ENCODE results near the gene TMPRSS6. TPM values are rescaled to one million over a fixed set of nuclear protein-coding genes. Genes with fewer than 3 reads are reported as not detected.

Gene TMPRSS6
- total RNA-seq, 4 donors from 2014 or later = not detected

- TF ChIP-seq, protein P1, sequence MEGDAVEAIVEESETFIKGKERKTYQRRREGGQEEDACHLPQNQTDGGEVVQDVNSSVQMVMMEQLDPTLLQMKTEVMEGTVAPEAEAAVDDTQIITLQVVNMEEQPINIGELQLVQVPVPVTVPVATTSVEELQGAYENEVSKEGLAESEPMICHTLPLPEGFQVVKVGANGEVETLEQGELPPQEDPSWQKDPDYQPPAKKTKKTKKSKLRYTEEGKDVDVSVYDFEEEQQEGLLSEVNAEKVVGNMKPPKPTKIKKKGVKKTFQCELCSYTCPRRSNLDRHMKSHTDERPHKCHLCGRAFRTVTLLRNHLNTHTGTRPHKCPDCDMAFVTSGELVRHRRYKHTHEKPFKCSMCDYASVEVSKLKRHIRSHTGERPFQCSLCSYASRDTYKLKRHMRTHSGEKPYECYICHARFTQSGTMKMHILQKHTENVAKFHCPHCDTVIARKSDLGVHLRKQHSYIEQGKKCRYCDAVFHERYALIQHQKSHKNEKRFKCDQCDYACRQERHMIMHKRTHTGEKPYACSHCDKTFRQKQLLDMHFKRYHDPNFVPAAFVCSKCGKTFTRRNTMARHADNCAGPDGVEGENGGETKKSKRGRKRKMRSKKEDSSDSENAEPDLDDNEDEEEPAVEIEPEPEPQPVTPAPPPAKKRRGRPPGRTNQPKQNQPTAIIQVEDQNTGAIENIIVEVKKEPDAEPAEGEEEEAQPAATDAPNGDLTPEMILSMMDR (IDR thresholded peaks at IDR 0.05; ENCODE audit: low read depth) = no peak
Measured at GRCh38 chr22:37028692-37029674, 80.5 kb downstream of the TMPRSS6 start.

GRCh38 chr22:37027556-37027955 is 82.0 kb downstream of the TMPRSS6 start:
- TF ChIP-seq, protein P1 (IDR thresholded peaks at IDR 0.05; ENCODE audit: low read depth) = no peak

GRCh38 chr22:37026325-37026724 is 83.2 kb downstream of the TMPRSS6 start:
- TF ChIP-seq, protein P1 (IDR thresholded peaks at IDR 0.05; ENCODE audit: low read depth) = no peak

GRCh38 chr22:37025500-37026070 is 83.9 kb downstream of the TMPRSS6 start:
- TF ChIP-seq, protein P1 (IDR thresholded peaks at IDR 0.05; ENCODE audit: low read depth) = no peak

DNA sequence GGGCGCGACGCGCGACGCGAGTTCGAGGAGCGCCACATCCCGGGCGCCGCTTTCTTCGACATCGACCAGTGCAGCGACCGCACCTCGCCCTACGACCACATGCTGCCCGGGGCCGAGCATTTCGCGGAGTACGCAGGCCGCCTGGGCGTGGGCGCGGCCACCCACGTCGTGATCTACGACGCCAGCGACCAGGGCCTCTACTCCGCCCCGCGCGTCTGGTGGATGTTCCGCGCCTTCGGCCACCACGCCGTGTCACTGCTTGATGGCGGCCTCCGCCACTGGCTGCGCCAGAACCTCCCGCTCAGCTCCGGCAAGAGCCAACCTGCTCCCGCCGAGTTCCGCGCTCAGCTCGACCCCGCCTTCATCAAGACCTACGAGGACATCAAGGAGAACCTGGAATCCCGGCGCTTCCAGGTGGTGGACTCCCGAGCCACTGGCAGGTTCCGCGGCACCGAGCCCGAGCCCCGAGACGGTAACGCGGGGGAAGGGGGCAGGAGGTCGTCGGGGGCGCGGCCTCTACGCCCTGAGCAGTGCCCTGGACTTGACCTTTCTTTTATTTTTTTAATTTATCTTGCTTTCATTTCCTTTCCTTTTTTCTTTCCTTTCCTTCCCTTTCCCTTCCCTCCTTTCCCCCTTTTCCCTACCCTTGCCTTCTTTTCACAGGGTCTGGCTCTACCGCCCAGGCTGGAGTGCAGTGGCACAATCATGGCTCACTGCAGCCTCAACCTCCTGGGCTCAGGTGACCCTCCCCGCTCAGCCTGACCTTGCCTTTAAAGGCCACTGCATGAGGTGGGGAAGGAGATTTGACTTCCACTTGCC is 85.0 kb downstream of the TMPRSS6 start:
- TF ChIP-seq, protein P1 (IDR thresholded peaks at IDR 0.05; ENCODE audit: low read depth) = no peak

DNA sequence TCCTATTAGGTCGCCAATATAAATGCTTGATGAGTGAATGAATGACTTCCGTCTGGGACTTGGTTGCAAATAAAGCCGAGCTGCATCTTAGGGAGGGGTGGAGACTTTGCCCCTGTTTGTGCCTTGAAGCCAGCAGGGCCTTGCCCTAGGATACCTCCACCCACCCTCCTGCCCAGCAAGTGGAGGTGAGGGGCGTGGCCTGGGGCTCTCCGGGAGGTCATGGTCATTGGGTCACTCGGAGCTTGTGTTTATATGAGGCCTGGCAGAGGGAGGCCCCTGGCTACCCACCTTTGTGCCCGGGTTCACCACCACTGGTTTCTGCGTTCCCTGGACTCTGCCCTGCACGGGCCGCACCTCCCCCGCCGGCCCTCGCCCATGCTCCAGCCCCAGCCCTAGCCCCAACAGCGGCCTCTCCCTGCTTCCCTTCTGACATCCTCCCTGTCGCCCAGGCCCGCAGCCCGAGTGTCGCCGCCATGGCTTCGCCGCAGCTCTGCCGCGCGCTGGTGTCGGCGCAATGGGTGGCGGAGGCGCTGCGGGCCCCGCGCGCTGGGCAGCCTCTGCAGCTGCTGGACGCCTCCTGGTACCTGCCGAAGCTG is 85.7 kb downstream of the TMPRSS6 start:
- TF ChIP-seq, protein P1 (IDR thresholded peaks at IDR 0.05; ENCODE audit: low read depth) = no peak

Measured in subcutaneous adipose tissue (tissue), 4 donors.